H1 (cell line): Measurements from ENCODE around the gene PKD1. TPM values are rescaled to one million over a fixed set of nuclear protein-coding genes. Genes with fewer than 3 reads are reported as not detected.

Experiments used
- CTCF ChIA-PET: fragments of 300-600 bp; sonication (Branson Sonifier 250); formaldehyde crosslinking; loops from one replicate; lab custom pipeline; 2021; ENCODE audit not compliant: partially characterized antibody; lab: Charles Lee
- POLR2A ChIA-PET: fragments of 300-600 bp; sonication (Branson Sonifier 250); formaldehyde crosslinking; loops from one replicate; lab custom pipeline; 2021; ENCODE audit warnings: inconsistent platforms; ENCODE audit not compliant: partially characterized antibody; lab: Charles Lee
- DNase-seq, 2 experiments: peaks; one replicate each; pipeline versions ENCODE4 v3.0.0 to v3.0.0-alpha.2; 2010 to 2022; ENCODE audit warnings: low spot score in 2 of 2, low read depth in 1 of 2, mixed read lengths in 1 of 2
- FAIRE-seq: peaks from 2 replicates; lab custom pipeline; 2011; peaks lifted over from hg19 to GRCh38; lab: Jason Lieb, UNC
- H2AFZ ChIP-seq: 2 replicates; pipeline ENCODE4 v1.8.1; 2012; ENCODE audit warnings: low read length, inconsistent platforms
- H2AK5ac ChIP-seq: 2 replicates; pipeline ENCODE4 v1.6.1; 2013; ENCODE audit warnings: low read depth, low read length
- H2BK120ac ChIP-seq: replicated peaks from 2 replicates; pipeline ENCODE3; 2013; ENCODE audit warnings: low read depth, low read length, inconsistent platforms
- H2BK12ac ChIP-seq: 2 replicates; pipeline ENCODE4 v1.6.1; 2013; ENCODE audit warnings: low read depth, low read length
- H2BK15ac ChIP-seq: 2 replicates; pipeline ENCODE4 v1.6.1; 2013; ENCODE audit warnings: low read length
- H2BK20ac ChIP-seq: 2 replicates; pipeline ENCODE4 v1.6.1; 2013; ENCODE audit warnings: low read length
- H2BK5ac ChIP-seq: 2 replicates; pipeline ENCODE4 v1.6.1; 2013; ENCODE audit warnings: low read depth, low read length
- H3K14ac ChIP-seq: 2 replicates; pipeline ENCODE4 v1.6.1; 2013; ENCODE audit warnings: inconsistent platforms; ENCODE audit not compliant: insufficient read length
- H3K18ac ChIP-seq: 2 replicates; pipeline ENCODE4 v1.6.1; 2013; ENCODE audit warnings: low read length; ENCODE audit errors: extremely low read depth
- H3K23ac ChIP-seq: 2 replicates; pipeline ENCODE4 v1.6.1; 2013; ENCODE audit warnings: inconsistent platforms; ENCODE audit not compliant: insufficient read length
- H3K23me2 ChIP-seq: 2 replicates; pipeline ENCODE4 v1.6.1; 2013; ENCODE audit warnings: low read depth, low read length
- H3K27ac ChIP-seq: 2 replicates; pipeline ENCODE4 v1.6.1; 2011; ENCODE audit warnings: low read depth, low read length, inconsistent platforms
- H3K27me3 ChIP-seq, 4 experiments: replicated peaks in 1 of 4; 1 replicate in 1 of 4; 2 replicates in 3 of 4; pipeline versions ENCODE4 v1.6.1 to v1.8.1; 2011 to 2013; ENCODE audit warnings: low read length in 3 of 4, mild to moderate bottlenecking in 3 of 4, inconsistent platforms in 2 of 4, mixed read lengths in 2 of 4, moderate library complexity in 1 of 4; ENCODE audit not compliant: control insufficient read depth in 3 of 4, insufficient read depth in 3 of 4; ENCODE audit errors: extremely low read depth in 1 of 4
- H3K36me3 ChIP-seq, 4 experiments: 2 replicates each; pipeline versions ENCODE4 v1.6.1 to v1.8.1; 2011 to 2013; ENCODE audit warnings: mild to moderate bottlenecking in 4 of 4, low read length in 3 of 4, moderate library complexity in 2 of 4, control low read depth in 1 of 4, inconsistent platforms in 1 of 4; ENCODE audit not compliant: insufficient read depth in 4 of 4, control insufficient read depth in 2 of 4
- H3K4ac ChIP-seq: replicated peaks from 2 replicates; pipeline ENCODE3; 2013; ENCODE audit warnings: low read length, low read depth, mixed read lengths, inconsistent platforms; ENCODE audit not compliant: insufficient read length
- H3K4me1 ChIP-seq, 4 experiments: replicated peaks in 1 of 4; 1 replicate in 1 of 4; 2 replicates in 3 of 4; pipeline versions ENCODE4 v1.6.1 to v1.8.1; 2011 to 2013; ENCODE audit warnings: low read length in 3 of 4, inconsistent platforms in 2 of 4, mixed read lengths in 1 of 4; ENCODE audit not compliant: insufficient read depth in 4 of 4, control insufficient read depth in 3 of 4
- H3K4me2 ChIP-seq, 2 experiments: 2 replicates each; pipeline versions ENCODE4 v1.6.1 to v1.8.1; 2011 to 2013; ENCODE audit warnings: low read depth in 2 of 2, low read length in 2 of 2, control low read depth in 1 of 2, inconsistent platforms in 1 of 2, mild to moderate bottlenecking in 1 of 2; ENCODE audit not compliant: insufficient read depth in 1 of 2
- H3K4me3 ChIP-seq, 4 experiments: fragments of 200-600, 300-600 bp in 1 of 4; sonication (generic), shearing (Covaris generic), sonication (Bioruptor Twin) in 1 of 4; 2 replicates each; pipeline versions ENCODE4 v1.5.1 to v1.8.1; 2011 to 2016; ENCODE audit warnings: low read length in 4 of 4, low read depth in 3 of 4, control low read depth in 2 of 4, inconsistent platforms in 2 of 4, mild to moderate bottlenecking in 2 of 4, mixed read lengths in 1 of 4, moderate library complexity in 1 of 4; ENCODE audit not compliant: insufficient read depth in 2 of 4; ENCODE audit errors: extremely low read depth in 1 of 4
- H3K56ac ChIP-seq: replicated peaks from 2 replicates; pipeline ENCODE3; 2013; ENCODE audit warnings: low read depth, mild to moderate bottlenecking, mixed read lengths, low read length, inconsistent platforms; ENCODE audit not compliant: insufficient read length
- H3K79me1 ChIP-seq: 2 replicates; pipeline ENCODE4 v1.6.1; 2013; ENCODE audit warnings: low read depth, low read length, control low read depth
- H3K79me2 ChIP-seq, 2 experiments: 2 replicates each; pipeline versions ENCODE4 v1.6.1 to v1.8.1; 2012 to 2013; ENCODE audit warnings: low read length in 2 of 2, mild to moderate bottlenecking in 2 of 2, inconsistent platforms in 1 of 2; ENCODE audit not compliant: insufficient read depth in 2 of 2, control insufficient read depth in 1 of 2
- H3K9ac ChIP-seq, 4 experiments: replicated peaks in 1 of 4; 1 replicate in 1 of 4; 2 replicates in 3 of 4; pipeline versions ENCODE4 v1.6.1 to v1.8.1; 2011 to 2013; ENCODE audit warnings: low read depth in 3 of 4, low read length in 3 of 4, control low read depth in 2 of 4, mild to moderate bottlenecking in 2 of 4, moderate library complexity in 2 of 4, inconsistent platforms in 1 of 4; ENCODE audit errors: extremely low read depth in 1 of 4
- H3K9me3 ChIP-seq, 2 experiments: 2 replicates each; pipeline versions ENCODE4 v1.6.1 to v1.8.1; 2012 to 2013; ENCODE audit warnings: mild to moderate bottlenecking in 2 of 2, moderate library complexity in 2 of 2, control low read depth in 1 of 2, inconsistent platforms in 1 of 2, low read depth in 1 of 2, low read length in 1 of 2, mixed read lengths in 1 of 2; ENCODE audit not compliant: insufficient read depth in 2 of 2
- H4K20me1 ChIP-seq, 2 experiments: replicated peaks in 1 of 2; 2 replicates each; pipeline versions ENCODE3 to v1.8.1; 2011 to 2013; ENCODE audit warnings: inconsistent platforms in 2 of 2, low read length in 2 of 2, mild to moderate bottlenecking in 1 of 2; ENCODE audit not compliant: insufficient read depth in 2 of 2, control insufficient read depth in 1 of 2
- H4K5ac ChIP-seq: 2 replicates; pipeline ENCODE4 v1.6.1; 2013; ENCODE audit warnings: low read length, low read depth, mixed read lengths, inconsistent platforms; ENCODE audit not compliant: insufficient read length
- H4K8ac ChIP-seq: 2 replicates; pipeline ENCODE4 v1.8.0; 2013; ENCODE audit warnings: mild to moderate bottlenecking, moderate library complexity, low read length, inconsistent platforms; ENCODE audit not compliant: insufficient read depth; ENCODE audit errors: extremely low read depth
- H4K91ac ChIP-seq: replicated peaks from 2 replicates; pipeline ENCODE3; 2013; ENCODE audit warnings: low read length, mixed read lengths, inconsistent platforms; ENCODE audit not compliant: insufficient read length
- CTCF ChIP-seq, 3 experiments: IDR thresholded peaks; 1 replicate in 2 of 3; 2 replicates in 1 of 3; pipeline versions ENCODE4 v1.5.1 to v1.6.1; 2011; ENCODE audit warnings: low read length in 3 of 3, mild to moderate bottlenecking in 3 of 3, inconsistent platforms in 2 of 3, low read depth in 1 of 3, moderate library complexity in 1 of 3; ENCODE audit not compliant: insufficient read depth in 1 of 3; ENCODE audit errors: control extremely low read depth in 1 of 3
- POLR2A ChIP-seq, 2 experiments: IDR thresholded peaks; 1 replicate in 1 of 2; 2 replicates in 1 of 2; pipeline ENCODE4 v1.6.1; 2011; ENCODE audit warnings: low read depth in 2 of 2, low read length in 2 of 2, mild to moderate bottlenecking in 2 of 2; ENCODE audit errors: control extremely low read depth in 1 of 2
- POLR2AphosphoS5 ChIP-seq: IDR thresholded peaks from 2 replicates; pipeline ENCODE4 v1.6.1; 2011; ENCODE audit warnings: low read depth, low read length
- RFX5 ChIP-seq: IDR thresholded peaks from 2 replicates; pipeline ENCODE4 v1.6.1; 2011; ENCODE audit warnings: low read depth, low read length, improper control_type of control experiment, borderline replicate concordance
- TAF1 ChIP-seq: IDR thresholded peaks from 2 replicates; pipeline ENCODE4 v1.6.1; 2011; ENCODE audit warnings: mild to moderate bottlenecking, low read depth, low read length
- TAF7 ChIP-seq: optimal IDR thresholded peaks from 2 replicates; pipeline ENCODE3; 2011; ENCODE audit warnings: low read depth, mild to moderate bottlenecking, inconsistent platforms, low read length, moderate library complexity, borderline replicate concordance
- WGBS, 2 experiments: shearing (Covaris generic) in 1 of 2; methylation state at CpG; one replicate each; pipeline versions ENCODE4 v1.1.6 to v1.1.7; 2013 to 2015; ENCODE audit warnings: low lambda C conversion rate in 2 of 2, mixed read lengths in 2 of 2, inconsistent platforms in 1 of 2, low coverage in 1 of 2, missing lambda C conversion rate in 1 of 2; ENCODE audit not compliant: insufficient replicate concordance in 2 of 2, insufficient coverage in 1 of 2, insufficient read length in 1 of 2; ENCODE audit errors: extremely low coverage in 1 of 2, missing lambda C conversion rate in 1 of 2; 5-methylcytosine and 5-hydroxymethylcytosine counted together
- polyA plus RNA-seq, 7 experiments: library from polyadenylated mRNA; depleted of rRNA in 3 of 7; stranded (reverse) in 5 of 7; unstranded in 2 of 7; fragments of >200 nt in 5 of 7; fragments of 200-250 nt in 2 of 7; gene quantifications; 1 replicate in 5 of 7; 2 replicates in 1 of 7; 4 replicates in 1 of 7; pipeline versions ENCODE4 v1.2.1 to v1.2.3, GENCODE V29; 2011 to 2013; ENCODE audit warnings: missing spikeins in 2 of 7, mixed read lengths in 2 of 7
- total RNA-seq: library from RNA; stranded (reverse); fragmentation: NEBNext Ultra II Directional; extraction: Animal tissue kit (Norgen Biotek cat#: 25700); gene quantifications from 2 replicates; pipeline ENCODE4 v1.2.1, GENCODE V29; 2021
- TF ChIP-seq, protein P1 (sequence below): IDR thresholded peaks from 2 replicates; pipeline ENCODE4 v1.6.1; 2012; ENCODE audit warnings: inconsistent platforms

Gene PKD1
- total and polyA plus RNA-seq, 2 of the 8 experiments (the other 6 are each of a cell fraction or from before 2014, with no cell fraction given), result 40.6 to 52.7 TPM

GRCh38 chr16:2152695-2153506 is 17.2 kb upstream of the PKD1 start:
- ChIA-PET CTCF (interaction anchor here (0.6 to 4.4 kb wide), 13 partner anchors 9 to 1436 kb away, joined by 3 to 24 read pairs (median 3); no protein-coding TSS in a partner anchor), POLR2A (interaction anchor here (0.8 to 15.0 kb wide), 35 partner anchors 10 to 378 kb away, joined by 3 to 312 read pairs (median 4); partner anchors contain the start of genes BRICD5, CEMP1, ECI1 and MLST8)
- H2AFZ ChIP-seq, result no peak overlapping the region
- no peak overlapping the region for H2BK20ac ChIP-seq
- H3K36me3 ChIP-seq, result peaks cover 5 to 35% (median 13%) of the 10 kb centered on the region in 4 experiments; a peak in 7 of 8 replicates
- TF ChIP-seq CTCF (IDR thresholded peaks at IDR 0.05; ENCODE audit: control extremely low read depth in 1 of 3, insufficient read depth in 1 of 3, low read depth in 1 of 3, low read length in 3 of 3) (no peak), POLR2A (IDR thresholded peaks at IDR 0.05; ENCODE audit: control extremely low read depth in 1 of 2, low read depth in 2 of 2, low read length in 2 of 2) (peak in 1 of 2 experiments; percentile 93; a peak in 2 of 3 replicates), RFX5 (no peak), POLR2AphosphoS5 (peak; percentile 97), TAF1 (0 out of 2 replicates have a peak, but pooled peaks have one; percentile 12), TAF7 (peak; percentile 58)
- TF ChIP-seq, protein P1, sequence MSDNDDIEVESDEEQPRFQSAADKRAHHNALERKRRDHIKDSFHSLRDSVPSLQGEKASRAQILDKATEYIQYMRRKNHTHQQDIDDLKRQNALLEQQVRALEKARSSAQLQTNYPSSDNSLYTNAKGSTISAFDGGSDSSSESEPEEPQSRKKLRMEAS, result peak; percentile 17; the same call in 1 of the 2 replicates
- H2BK15ac ChIP-seq, result no peak overlapping the region
- no peaks in the 10 kb centered on the region for H3K9me3 ChIP-seq
- H3K79me1 ChIP-seq, result peaks cover 8% of the 10 kb centered on the region; the same call in 1 of the 2 replicates
- peak overlapping the region; percentile 66 for H4K8ac ChIP-seq
- no peak overlapping the region for H3K23ac ChIP-seq
- peak overlapping the region; percentile 70 to 97 (median 93); a peak in 6 of 7 replicates for H3K9ac ChIP-seq
- FAIRE-seq (no peak), DNase-seq (no peak)
- H3K56ac ChIP-seq, result peak overlapping the region; percentile 56
- peaks cover 3 to 49% (median 36%) of the 10 kb centered on the region in 4 experiments for H3K4me1 ChIP-seq
- H2BK120ac ChIP-seq, result no peak overlapping the region
- H3K4me3 ChIP-seq, result peak overlapping the region; percentile 85 to 99 (median 95)
- peak overlapping the region; percentile 62 for H3K27ac ChIP-seq
- peak overlapping the region; percentile 4 for H3K4ac ChIP-seq
- peaks cover 38% of the 10 kb centered on the region; the same call in 1 of the 2 replicates for H3K23me2 ChIP-seq
- no peak overlapping the region for H3K14ac ChIP-seq
- WGBS, 2 experiments, result 37% methylated on average over 25 of the region's 25 CpGs; no CpG with 5 or more reads in 1 of the 2 experiments
- peak overlapping the region; percentile 31 for H4K5ac ChIP-seq
- peak overlapping the region; percentile 88 for H3K18ac ChIP-seq
- H2AK5ac ChIP-seq, result no peak overlapping the region
- H2BK5ac ChIP-seq, result peak overlapping the region; percentile 87
- peaks cover 19 to 57% of the 10 kb centered on the region in 2 experiments for H4K20me1 ChIP-seq
- H3K27me3 ChIP-seq, result no peaks in the 10 kb centered on the region
- H3K4me2 ChIP-seq, result peak overlapping the region; percentile 94 to 97
- peaks cover 25 to 51% of the 10 kb centered on the region in 2 experiments for H3K79me2 ChIP-seq
- peak overlapping the region; percentile 35 for H4K91ac ChIP-seq
- H2BK12ac ChIP-seq, result no peak overlapping the region
